Breast epithelium (tissue), 3 donors: Measurements from ENCODE around the gene CADM1.

ENCODE experiments used
- CTCF ChIP-seq, 3 donors: fragments of 450-650 bp; IDR thresholded peaks; one replicate each; pipeline ENCODE4 v1.5.1; 2016 to 2017; ENCODE audit warnings: antibody characterized with exemption in 3 of 3, mild to moderate bottlenecking in 3 of 3, moderate library complexity in 3 of 3
- POLR2AphosphoS5 ChIP-seq, 3 donors: sonication (generic); formaldehyde crosslinking; IDR thresholded peaks; one replicate each; pipeline ENCODE4 v1.6.1; 2017; ENCODE audit warnings: antibody characterized with exemption in 3 of 3

- TF ChIP-seq POLR2AphosphoS5 (IDR thresholded peaks at IDR 0.05) (no peak), CTCF (IDR thresholded peaks at IDR 0.05) (no peak)
These were observed 31.6 kb upstream of the CADM1 start for GRCh38 chr11:115535781-115536180.
